ENCODE measurements around the gene TENM3.

- TF ChIP-seq CTCF (IDR thresholded peaks at IDR 0.05; ENCODE audit: low read length) (no peak), EZH2 (IDR thresholded peaks at IDR 0.05; ENCODE audit: borderline replicate concordance, low read length) (no peak)
Measured at GRCh38 chr4:182208526-182209050, 34.6 kb upstream of the TENM3 start.
